IMR-90 (cell line): ENCODE measurements around the gene ATXN1. TPM values are rescaled to one million over a fixed set of nuclear protein-coding genes. Genes with fewer than 3 reads are reported as not detected.

Experiments
- ATAC-seq: fragments of 200-7000 bp; cut with Tn5 transposase; 2 replicates; pipeline ENCODE4 v1.9.1; 2020; ENCODE audit warnings: low read depth, mild to moderate bottlenecking, moderate library complexity
- BruUV-seq: library from RNA; stranded (reverse); fragments of 400-500 nt; replicated peaks from 2 replicates; lab custom pipeline; 2021; lab: Mats Ljungman, UMichigan
- CTCF ChIA-PET: fragments of 300-600 bp; formaldehyde crosslinking; extraction: SDS; loops from one replicate; lab custom pipeline; 2021; ENCODE audit warnings: antibody characterized with exemption; lab: Yijun Ruan, JAX
- POLR2A ChIA-PET: fragments of 300-600 bp; sonication (Branson Sonifier 250); formaldehyde crosslinking; loops from one replicate; lab custom pipeline; 2022; ENCODE audit warnings: antibody characterized with exemption; ENCODE audit not compliant: unreplicated experiment; lab: Charles Lee
- DNase-seq: peaks from one replicate; pipeline ENCODE4 v3.0.0; 2013
- H2AFZ ChIP-seq: replicated peaks from 2 replicates; pipeline ENCODE3; 2013; ENCODE audit warnings: low read length, mild to moderate bottlenecking; ENCODE audit not compliant: poor library complexity
- H2AK5ac ChIP-seq: 2 replicates; pipeline ENCODE4 v1.6.1; 2013; ENCODE audit warnings: low read depth, low read length, inconsistent platforms
- H2AK9ac ChIP-seq: replicated peaks from 2 replicates; pipeline ENCODE3; 2013; ENCODE audit warnings: mild to moderate bottlenecking, low read depth, low read length, moderate library complexity; ENCODE audit not compliant: poor library complexity
- H2BK120ac ChIP-seq: 2 replicates; pipeline ENCODE4 v1.6.1; 2013; ENCODE audit warnings: low read depth, low read length, inconsistent platforms
- H2BK15ac ChIP-seq: 3 replicates; pipeline ENCODE4 v1.6.1; 2013; ENCODE audit warnings: low read depth, low read length, inconsistent platforms
- H2BK20ac ChIP-seq: 2 replicates; pipeline ENCODE4 v1.6.1; 2013; ENCODE audit warnings: low read depth, mild to moderate bottlenecking, inconsistent platforms, low read length, moderate library complexity
- H2BK5ac ChIP-seq: 2 replicates; pipeline ENCODE4 v1.6.1; 2013; ENCODE audit warnings: mild to moderate bottlenecking, low read depth, low read length, inconsistent platforms; ENCODE audit not compliant: poor library complexity, severe bottlenecking
- H3K14ac ChIP-seq: replicated peaks from 2 replicates; pipeline ENCODE4 v1.6.1; 2013; ENCODE audit warnings: low read depth, low read length, inconsistent platforms
- H3K18ac ChIP-seq: 2 replicates; pipeline ENCODE4 v1.6.1; 2013; ENCODE audit warnings: low read depth, low read length, control low read depth
- H3K23ac ChIP-seq: 2 replicates; pipeline ENCODE4 v1.6.1; 2013; ENCODE audit warnings: low read depth, low read length, inconsistent platforms
- H3K27ac ChIP-seq: 2 replicates; pipeline ENCODE4 v1.5.1; 2013; ENCODE audit warnings: mild to moderate bottlenecking, control low read depth, low read length; ENCODE audit not compliant: insufficient read depth
- H3K27me3 ChIP-seq: 2 replicates; pipeline ENCODE4 v1.6.1; 2013; ENCODE audit warnings: low read length; ENCODE audit not compliant: control insufficient read depth, insufficient read depth
- H3K36me3 ChIP-seq: 2 replicates; pipeline ENCODE4 v1.6.1; 2013; ENCODE audit warnings: low read length, mixed read lengths; ENCODE audit not compliant: control insufficient read depth, insufficient read depth
- H3K4ac ChIP-seq: 2 replicates; pipeline ENCODE4 v1.6.1; 2013; ENCODE audit warnings: low read depth, low read length, inconsistent platforms
- H3K4me1 ChIP-seq: 2 replicates; pipeline ENCODE4 v1.6.1; 2013; ENCODE audit warnings: low read length, mixed read lengths; ENCODE audit not compliant: control insufficient read depth, insufficient read depth
- H3K4me2 ChIP-seq: 2 replicates; pipeline ENCODE4 v1.6.1; 2013; ENCODE audit warnings: low read depth, mild to moderate bottlenecking, control low read depth, low read length, moderate library complexity
- H3K4me3 ChIP-seq: 2 replicates; pipeline ENCODE4 v1.5.1; 2013; ENCODE audit warnings: low read depth, mild to moderate bottlenecking, control low read depth, low read length, moderate library complexity; ENCODE audit not compliant: insufficient read depth
- H3K56ac ChIP-seq: 2 replicates; pipeline ENCODE4 v1.6.1; 2013; ENCODE audit warnings: low read length, inconsistent platforms; ENCODE audit not compliant: insufficient read depth; ENCODE audit errors: extremely low read depth
- H3K79me1 ChIP-seq, 2 experiments: 2 replicates each; pipeline ENCODE4 v1.6.1; 2013; ENCODE audit warnings: low read length in 2 of 2, inconsistent platforms in 1 of 2, low read depth in 1 of 2
- H3K9ac ChIP-seq: 2 replicates; pipeline ENCODE4 v1.6.1; 2013; ENCODE audit warnings: low read depth, low read length, control low read depth
- H3K9me1 ChIP-seq: 2 replicates; pipeline ENCODE4 v1.6.1; 2013; ENCODE audit warnings: low read length, inconsistent platforms; ENCODE audit not compliant: insufficient read depth
- H3K9me3 ChIP-seq: 2 replicates; pipeline ENCODE4 v1.6.1; 2013; ENCODE audit warnings: low read length; ENCODE audit not compliant: control insufficient read depth, insufficient read depth
- H4K20me1 ChIP-seq: 2 replicates; pipeline ENCODE4 v1.6.1; 2013; ENCODE audit warnings: low read length, inconsistent platforms; ENCODE audit not compliant: insufficient read depth
- H4K5ac ChIP-seq: 2 replicates; pipeline ENCODE4 v1.6.1; 2013; ENCODE audit warnings: mild to moderate bottlenecking, low read depth, low read length, control low read depth
- H4K8ac ChIP-seq, 2 experiments: 2 replicates each; pipeline ENCODE4 v1.6.1; 2013; ENCODE audit warnings: low read depth in 2 of 2, low read length in 2 of 2, control low read depth in 1 of 2, inconsistent platforms in 1 of 2
- H4K91ac ChIP-seq: 2 replicates; pipeline ENCODE4 v1.6.1; 2013; ENCODE audit warnings: low read depth, low read length, inconsistent platforms; ENCODE audit not compliant: insufficient read depth
- BHLHE40 ChIP-seq: fragments of 150-350 bp; IDR thresholded peaks from 2 replicates; pipeline ENCODE4 v1.6.1; 2016; ENCODE audit warnings: mild to moderate bottlenecking, low read depth, low read length
- CEBPB ChIP-seq: IDR thresholded peaks from 2 replicates; pipeline ENCODE4 v1.6.1; 2012; ENCODE audit warnings: low read depth, low read length, improper control_type of control experiment
- CHD1 ChIP-seq: IDR thresholded peaks from 2 replicates; pipeline ENCODE4 v1.6.1; 2012; ENCODE audit warnings: low read depth, low read length, improper control_type of control experiment
- FOS ChIP-seq: fragments of 150-350 bp; IDR thresholded peaks from 2 replicates; pipeline ENCODE4 v1.6.1; 2016; ENCODE audit warnings: low read depth, low read length
- MAFK ChIP-seq: IDR thresholded peaks from 2 replicates; pipeline ENCODE4 v1.6.1; 2012; ENCODE audit warnings: low read depth, low read length, improper control_type of control experiment
- MAZ ChIP-seq: IDR thresholded peaks from 2 replicates; pipeline ENCODE4 v1.6.1; 2012; ENCODE audit warnings: low read depth, mild to moderate bottlenecking, low read length, improper control_type of control experiment, moderate library complexity, borderline replicate concordance
- MXI1 ChIP-seq: IDR thresholded peaks from 2 replicates; pipeline ENCODE4 v1.6.1; 2012; ENCODE audit warnings: low read depth, mild to moderate bottlenecking, low read length, moderate library complexity, borderline replicate concordance
- NFE2L2 ChIP-seq: fragments of 150-350 bp; IDR thresholded peaks from 2 replicates; pipeline ENCODE4 v1.6.1; 2016; ENCODE audit warnings: low read depth, mild to moderate bottlenecking, low read length
- POLR2A ChIP-seq: IDR thresholded peaks from 2 replicates; pipeline ENCODE4 v1.6.1; 2012; ENCODE audit warnings: mild to moderate bottlenecking, low read depth, low read length
- RAD21 ChIP-seq: IDR thresholded peaks from 2 replicates; pipeline ENCODE4 v1.6.1; 2012; ENCODE audit warnings: low read length, improper control_type of control experiment
- RCOR1 ChIP-seq: IDR thresholded peaks from 2 replicates; pipeline ENCODE4 v1.6.1; 2012; ENCODE audit warnings: mild to moderate bottlenecking, low read length, improper control_type of control experiment; ENCODE audit not compliant: insufficient replicate concordance
- RFX5 ChIP-seq: IDR thresholded peaks from 2 replicates; pipeline ENCODE4 v1.8.0; 2012; ENCODE audit warnings: low read depth, mild to moderate bottlenecking, low read length, moderate library complexity
- SMC3 ChIP-seq: fragments of 150-350 bp; IDR thresholded peaks from 2 replicates; pipeline ENCODE4 v1.6.1; 2016; ENCODE audit warnings: low read depth, mild to moderate bottlenecking, antibody characterized with exemption, low read length, moderate library complexity
- WGBS, 2 experiments: methylation state at CpG; one replicate each; pipeline versions ENCODE4 v1.1.5 to v1.1.7; 2013; ENCODE audit warnings: missing lambda C conversion rate in 2 of 2; ENCODE audit not compliant: insufficient read length in 1 of 2; ENCODE audit errors: extremely low coverage in 2 of 2; 5-methylcytosine and 5-hydroxymethylcytosine counted together
- dilution Hi-C: fragments of 300-500 bp; cut with HindIII; formaldehyde crosslinking; loops from one replicate; pipeline ENCODE4 v1.14.3; 2018; ENCODE audit warnings: low sequenced_read_pairs; ENCODE audit not compliant: unreplicated experiment
- in situ Hi-C: fragments of 300-500 bp; cut with MboI; formaldehyde crosslinking; loops from 3 replicates; pipeline ENCODE4 v1.14.3; 2019; ENCODE audit warnings: low sequenced_read_pairs, inconsistent platforms, mixed read lengths
- intact Hi-C: fragments of 100-400 bp; cut with micrococcal nuclease; formaldehyde crosslinking; loops from 2 replicates; pipeline ENCODE4 v1.10.0; 2022
- polyA plus RNA-seq, 3 experiments: library from polyadenylated mRNA; depleted of rRNA; stranded (reverse); fragments of >200 nt; gene quantifications; 2 replicates each; pipeline ENCODE4 v1.2.3, GENCODE V29; 2012; ENCODE audit warnings: low replicate concordance in 1 of 3
- total RNA-seq: library from RNA; depleted of rRNA; stranded (reverse); fragments of >200 nt; gene quantifications from 2 replicates; pipeline ENCODE4 v1.2.3, GENCODE V29; 2012
- TF ChIP-seq, protein P1 (sequence below): conservative IDR thresholded peaks from 2 replicates; pipeline ENCODE4 v1.5.1; 2012; ENCODE audit warnings: mild to moderate bottlenecking, low read depth, low read length, improper control_type of control experiment
- TF ChIP-seq, protein P2 (sequence below): fragments of 150-350 bp; IDR thresholded peaks from 2 replicates; pipeline ENCODE4 v1.6.1; 2016; ENCODE audit warnings: low read depth, mild to moderate bottlenecking, low read length, moderate library complexity, borderline replicate concordance
- TF ChIP-seq, protein P3 (sequence below): fragments of 150-350 bp; IDR thresholded peaks from 2 replicates; pipeline ENCODE4 v1.6.1; 2017; ENCODE audit warnings: mild to moderate bottlenecking, antibody characterized with exemption, low read length, low read depth

ATXN1 gene
- total and polyA plus RNA-seq, 2 of the 4 experiments (the other 2 are of a cell fraction) = 7.3 to 11.1 TPM

DNA sequence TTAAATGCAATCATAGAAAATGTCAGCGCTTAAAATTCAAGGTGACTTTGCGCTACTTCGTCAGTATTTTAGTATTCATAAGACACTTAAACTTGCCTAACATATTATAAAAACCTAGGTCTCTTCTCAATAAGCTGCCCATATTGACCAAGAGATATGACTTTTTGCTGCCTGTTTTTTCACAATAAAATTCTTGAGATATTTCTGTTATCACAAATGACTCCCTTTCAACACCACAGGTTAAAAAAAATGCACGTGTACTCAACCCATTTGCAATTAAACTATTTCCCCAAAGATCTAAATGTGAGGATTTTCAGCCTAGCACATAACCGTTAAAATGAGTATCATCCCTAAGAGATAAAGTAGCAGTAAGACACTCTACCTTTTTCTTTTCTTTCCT is 10.7 kb downstream of the ATXN1 start:
- Histone ChIP-seq H3K4me3 (no peak overlapping the region), H2AFZ (no peak overlapping the region), H3K9ac (no peak overlapping the region), H3K14ac (no peak overlapping the region), H3K36me3 (peaks cover 12% of the 10 kb centered on the region), H3K4me2 (no peak overlapping the region), H4K8ac (no peak overlapping the region), H4K20me1 (peaks cover 44% of the 10 kb centered on the region), H3K79me1 (peaks cover 35 to 70% of the 10 kb centered on the region in 2 experiments), H2BK20ac (no peak overlapping the region), H2AK9ac (no peak overlapping the region), H2BK120ac (no peak overlapping the region), H2AK5ac (no peak overlapping the region), H3K27me3 (no peaks in the 10 kb centered on the region), H4K91ac (no peak overlapping the region), H3K9me1 (peaks cover 25% of the 10 kb centered on the region), H3K27ac (no peak overlapping the region), H3K23ac (no peak overlapping the region), H2BK5ac (no peak overlapping the region), H4K5ac (no peak overlapping the region), H3K4ac (no peak overlapping the region), H3K4me1 (peaks cover 19% of the 10 kb centered on the region), H3K56ac (no peak overlapping the region), H2BK15ac (no peak overlapping the region), H3K18ac (no peak overlapping the region), H3K9me3 (no peaks in the 10 kb centered on the region)
- no peak for ATAC-seq
- no TSS peak for BruUV-seq
- intact Hi-C loops = no loop called here
- 100% methylated on average over 1 of the region's 5 CpGs; no CpG with 5 or more reads in 1 of the 2 experiments for WGBS, 2 experiments
- TF ChIP-seq, protein P1, sequence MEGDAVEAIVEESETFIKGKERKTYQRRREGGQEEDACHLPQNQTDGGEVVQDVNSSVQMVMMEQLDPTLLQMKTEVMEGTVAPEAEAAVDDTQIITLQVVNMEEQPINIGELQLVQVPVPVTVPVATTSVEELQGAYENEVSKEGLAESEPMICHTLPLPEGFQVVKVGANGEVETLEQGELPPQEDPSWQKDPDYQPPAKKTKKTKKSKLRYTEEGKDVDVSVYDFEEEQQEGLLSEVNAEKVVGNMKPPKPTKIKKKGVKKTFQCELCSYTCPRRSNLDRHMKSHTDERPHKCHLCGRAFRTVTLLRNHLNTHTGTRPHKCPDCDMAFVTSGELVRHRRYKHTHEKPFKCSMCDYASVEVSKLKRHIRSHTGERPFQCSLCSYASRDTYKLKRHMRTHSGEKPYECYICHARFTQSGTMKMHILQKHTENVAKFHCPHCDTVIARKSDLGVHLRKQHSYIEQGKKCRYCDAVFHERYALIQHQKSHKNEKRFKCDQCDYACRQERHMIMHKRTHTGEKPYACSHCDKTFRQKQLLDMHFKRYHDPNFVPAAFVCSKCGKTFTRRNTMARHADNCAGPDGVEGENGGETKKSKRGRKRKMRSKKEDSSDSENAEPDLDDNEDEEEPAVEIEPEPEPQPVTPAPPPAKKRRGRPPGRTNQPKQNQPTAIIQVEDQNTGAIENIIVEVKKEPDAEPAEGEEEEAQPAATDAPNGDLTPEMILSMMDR = no peak
- TF ChIP-seq POLR2A (no peak), FOS (no peak), NFE2L2 (no peak), RAD21 (no peak), CHD1 (no peak), SMC3 (no peak), MAFK (no peak), CEBPB (no peak), RFX5 (no peak), RCOR1 (no peak), MAZ (no peak), MXI1 (no peak), BHLHE40 (no peak)
- TF ChIP-seq, protein P2, sequence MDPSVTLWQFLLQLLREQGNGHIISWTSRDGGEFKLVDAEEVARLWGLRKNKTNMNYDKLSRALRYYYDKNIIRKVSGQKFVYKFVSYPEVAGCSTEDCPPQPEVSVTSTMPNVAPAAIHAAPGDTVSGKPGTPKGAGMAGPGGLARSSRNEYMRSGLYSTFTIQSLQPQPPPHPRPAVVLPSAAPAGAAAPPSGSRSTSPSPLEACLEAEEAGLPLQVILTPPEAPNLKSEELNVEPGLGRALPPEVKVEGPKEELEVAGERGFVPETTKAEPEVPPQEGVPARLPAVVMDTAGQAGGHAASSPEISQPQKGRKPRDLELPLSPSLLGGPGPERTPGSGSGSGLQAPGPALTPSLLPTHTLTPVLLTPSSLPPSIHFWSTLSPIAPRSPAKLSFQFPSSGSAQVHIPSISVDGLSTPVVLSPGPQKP = no peak
- TF ChIP-seq, protein P3, sequence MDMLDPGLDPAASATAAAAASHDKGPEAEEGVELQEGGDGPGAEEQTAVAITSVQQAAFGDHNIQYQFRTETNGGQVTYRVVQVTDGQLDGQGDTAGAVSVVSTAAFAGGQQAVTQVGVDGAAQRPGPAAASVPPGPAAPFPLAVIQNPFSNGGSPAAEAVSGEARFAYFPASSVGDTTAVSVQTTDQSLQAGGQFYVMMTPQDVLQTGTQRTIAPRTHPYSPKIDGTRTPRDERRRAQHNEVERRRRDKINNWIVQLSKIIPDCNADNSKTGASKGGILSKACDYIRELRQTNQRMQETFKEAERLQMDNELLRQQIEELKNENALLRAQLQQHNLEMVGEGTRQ = no peak
- POLR2A ChIA-PET = no interaction called here
- no peak for DNase-seq
- in situ Hi-C loops = no loop called here
- CTCF ChIA-PET = interaction anchor here (1.3 kb wide), 1 partner anchor 13 kb away, joined by 3 read pairs; no protein-coding TSS in a partner anchor
- dilution Hi-C loops = no loop called here
